Erythroblast (primary cell): ENCODE results near the gene SHB.

ENCODE experiments used
- GATA1 ChIP-seq: IDR thresholded peaks from 2 replicates; pipeline ENCODE4 v1.6.1; 2011; ENCODE audit warnings: low read depth, mild to moderate bottlenecking, control low read depth, low read length, moderate library complexity
- POLR2A ChIP-seq: IDR thresholded peaks from 2 replicates; pipeline ENCODE4 v1.6.1; 2011; ENCODE audit warnings: mild to moderate bottlenecking, low read length

GRCh38 chr9:37942621-37943344, 126.2 kb downstream of the SHB start:
- TF ChIP-seq POLR2A (no peak), GATA1 (no peak)
